HepG2 (cell line): ENCODE results near the gene ARL6IP4. TPM values are rescaled to one million over a fixed set of nuclear protein-coding genes. Genes with fewer than 3 reads are reported as not detected.

Source experiments
- ATAC-seq: fragments of 200-7000 bp; cut with Tn5 transposase; 3 replicates; pipeline ENCODE4 v1.9.1; 2020; ENCODE audit warnings: mild to moderate bottlenecking, moderate library complexity
- BruUV-seq: library from RNA; stranded (reverse); fragments of 400-500 nt; replicated peaks from 2 replicates; lab custom pipeline; 2021; lab: Mats Ljungman, UMichigan
- CTCF ChIA-PET: fragments of 300-600 bp; formaldehyde crosslinking; extraction: SDS; loops from one replicate; lab custom pipeline; 2021; ENCODE audit warnings: low total read pairs, inconsistent platforms, low intra/inter-chr PET ratio; lab: Yijun Ruan, JAX
- POLR2A ChIA-PET: fragments of 350-600 bp; sonication (Branson Sonifier 250); formaldehyde crosslinking; loops from one replicate; lab custom pipeline; 2020; ENCODE audit warnings: antibody characterized with exemption, inconsistent platforms; lab: Yijun Ruan, JAX
- DNase-seq: peaks from one replicate; pipeline ENCODE4 v3.0.0-alpha.2; 2015; ENCODE audit warnings: low spot score
- FAIRE-seq: peaks from 3 replicates; lab custom pipeline; 2011; peaks lifted over from hg19 to GRCh38; lab: Jason Lieb, UNC
- H2AFZ ChIP-seq: one replicate; pipeline ENCODE4 v1.6.1; 2011; ENCODE audit warnings: low read length, inconsistent platforms
- H3K27ac ChIP-seq: fragments of 300-600 bp; 3 replicates; pipeline ENCODE4 v1.8.0; 2011; ENCODE audit warnings: mixed run types, mild to moderate bottlenecking, mixed read lengths, low read length, inconsistent platforms; ENCODE audit not compliant: insufficient read depth; ENCODE audit errors: extremely low read length
- H3K27me3 ChIP-seq, 2 experiments: fragments of 200-600 bp in 1 of 2; 2 replicates in 1 of 2; 3 replicates in 1 of 2; pipeline versions ENCODE4 v1.6.0 to v1.8.0; 2011; ENCODE audit warnings: low read length in 2 of 2, mild to moderate bottlenecking in 2 of 2, moderate library complexity in 2 of 2, inconsistent platforms in 1 of 2; ENCODE audit not compliant: insufficient read depth in 2 of 2, control insufficient read depth in 1 of 2
- H3K36me3 ChIP-seq, 2 experiments: fragments of 200-600 bp in 1 of 2; replicated peaks in 1 of 2; 2 replicates in 1 of 2; 3 replicates in 1 of 2; pipeline versions ENCODE4 v1.5.1 to v1.8.0; 2011; ENCODE audit warnings: low read length in 2 of 2, inconsistent platforms in 1 of 2; ENCODE audit not compliant: insufficient read depth in 2 of 2, control insufficient read depth in 1 of 2
- H3K4me1 ChIP-seq: 2 replicates; pipeline ENCODE4 v1.5.1; 2012; ENCODE audit warnings: low read length, inconsistent platforms; ENCODE audit not compliant: insufficient read depth
- H3K4me2 ChIP-seq: 2 replicates; pipeline ENCODE4 v1.6.0; 2011; ENCODE audit warnings: low read depth, low read length, inconsistent platforms
- H3K4me3 ChIP-seq, 3 experiments: fragments of 200-600 bp in 1 of 3; sonication (generic), shearing (Covaris generic) in 1 of 3; replicated peaks in 1 of 3; 2 replicates each; pipeline ENCODE4 v1.5.1; 2011 to 2016; ENCODE audit warnings: low read length in 3 of 3, inconsistent platforms in 2 of 3, low read depth in 2 of 3, mild to moderate bottlenecking in 2 of 3, control low read depth in 1 of 3, mixed read lengths in 1 of 3; ENCODE audit not compliant: insufficient read depth in 1 of 3
- H3K79me2 ChIP-seq: one replicate; pipeline ENCODE4 v1.6.1; 2011; ENCODE audit warnings: low read length, inconsistent platforms; ENCODE audit not compliant: insufficient read depth
- H3K9ac ChIP-seq: 2 replicates; pipeline ENCODE4 v1.6.0; 2011; ENCODE audit warnings: mild to moderate bottlenecking, low read depth, low read length, inconsistent platforms; ENCODE audit not compliant: insufficient read depth
- H3K9me3 ChIP-seq: 2 replicates; pipeline ENCODE4 v1.5.1; 2012; ENCODE audit warnings: mild to moderate bottlenecking, low read length
- H4K20me1 ChIP-seq: 2 replicates; pipeline ENCODE4 v1.6.0; 2011; ENCODE audit warnings: inconsistent platforms, mild to moderate bottlenecking, low read length, moderate library complexity; ENCODE audit not compliant: insufficient read depth
- GMEB2 ChIP-seq: IDR thresholded peaks from 2 replicates; pipeline ENCODE4 v1.6.1; 2016; ENCODE audit warnings: missing biosample characterization, missing genetic modification reagents, low read depth
- GTF2F1 ChIP-seq: fragments of 150-350 bp; IDR thresholded peaks from 2 replicates; pipeline ENCODE4 v1.6.1; 2014; ENCODE audit warnings: low read length
- KDM1A ChIP-seq: IDR thresholded peaks from 2 replicates; pipeline ENCODE4 v1.6.1; 2016; ENCODE audit warnings: missing compliant biosample characterization
- KLF13 ChIP-seq: sonication (generic); formaldehyde crosslinking; IDR thresholded peaks from 2 replicates; pipeline ENCODE4 v1.4.0; 2020; ENCODE audit warnings: mild to moderate bottlenecking, missing genetic modification reagents
- MXI1 ChIP-seq: IDR thresholded peaks from 3 replicates; pipeline ENCODE4 v1.6.1; 2012; ENCODE audit warnings: low read depth, low read length, inconsistent platforms, borderline replicate concordance
- NFE2L2 ChIP-seq: fragments of 150-350 bp; IDR thresholded peaks from 2 replicates; pipeline ENCODE4 v1.6.1; 2014; ENCODE audit warnings: low read length
- TRAFD1 ChIP-seq: sonication (generic); formaldehyde crosslinking; IDR thresholded peaks from 2 replicates; pipeline ENCODE4 v1.5.1; 2020; ENCODE audit warnings: missing genetic modification reagents, mild to moderate bottlenecking, borderline replicate concordance
- ZFP36L1 ChIP-seq: sonication (generic); formaldehyde crosslinking; IDR thresholded peaks from 2 replicates; pipeline ENCODE4 v1.8.0; 2022; ENCODE audit warnings: mild to moderate bottlenecking, missing genetic modification reagents, moderate library complexity
- ZNF234 ChIP-seq: sonication (generic); formaldehyde crosslinking; conservative IDR thresholded peaks from 2 replicates; pipeline ENCODE4 v1.5.1; 2020; ENCODE audit warnings: mild to moderate bottlenecking, missing genetic modification reagents
- ZNF557 ChIP-seq: sonication (generic); formaldehyde crosslinking; IDR thresholded peaks from 2 replicates; pipeline ENCODE4 v1.4.0; 2020; ENCODE audit warnings: missing genetic modification reagents
- ZNF672 ChIP-seq: sonication (generic); formaldehyde crosslinking; IDR thresholded peaks from 2 replicates; pipeline ENCODE4 v1.8.1; 2022; ENCODE audit warnings: missing genetic modification reagents
- ZNF773 ChIP-seq: sonication (generic); formaldehyde crosslinking; IDR thresholded peaks from 2 replicates; pipeline ENCODE4 v1.4.0; 2020; ENCODE audit warnings: missing genetic modification reagents, borderline replicate concordance
- WGBS: methylation state at CpG from one replicate; pipeline ENCODE4 v1.1.6; 2017; ENCODE audit warnings: low lambda C conversion rate; 5-methylcytosine and 5-hydroxymethylcytosine counted together
- in situ Hi-C: cut with HindIII; loops from 2 replicates; pipeline ENCODE4 v1.10.0; 2017; ENCODE audit warnings: low pct_unique_long_range_greater_than_20kb; ENCODE audit not compliant: extremely low pct_ligation_motif_present
- intact Hi-C: fragments of 100-400 bp; cut with micrococcal nuclease; formaldehyde crosslinking; loops from one replicate; pipeline ENCODE4 v1.10.0; 2022; ENCODE audit not compliant: unreplicated experiment
- polyA plus RNA-seq, 8 experiments: library from polyadenylated mRNA; depleted of rRNA in 3 of 8; stranded (reverse) in 7 of 8; unstranded in 1 of 8; fragments of >200 nt; fragmentation: Illumina TruSeq in 4 of 8; extraction: Trizol in 4 of 8; gene quantifications; 2 replicates each; pipeline versions ENCODE4 v1.2.1 to v1.2.3, GENCODE V29; 2011 to 2016; ENCODE audit warnings: low read depth in 4 of 8, missing spikeins in 1 of 8, mixed read lengths in 1 of 8; ENCODE audit not compliant: insufficient read depth in 1 of 8
- total RNA-seq, 5 experiments: library from RNA; depleted of rRNA; stranded (reverse); fragments of >200 nt; fragmentation: Illumina TruSeq; extraction: Trizol; gene quantifications; 2 replicates each; pipeline ENCODE4 v1.2.3, GENCODE V29; 2016; ENCODE audit warnings: low read depth in 1 of 5

Gene ARL6IP4
- total and polyA plus RNA-seq, 2 of the 13 experiments (the other 11 are each of a cell fraction or from before 2014, with no cell fraction given), result 155 to 220 TPM

GRCh38 chr12:122932207-122932606 lies 48.3 kb upstream of the ARL6IP4 start:
- in situ Hi-C loops, result no loop called here
- H3K27ac ChIP-seq, result no peak overlapping the region
- no peak overlapping the region for H3K9ac ChIP-seq
- no peak overlapping the region for H3K4me2 ChIP-seq
- DNase-seq (no peak), FAIRE-seq (no peak), ATAC-seq (no peak)
- ChIA-PET CTCF (no interaction called here), POLR2A (no interaction called here)
- 96% methylated on average over 6 of the region's 8 CpGs for WGBS
- no peaks in the 10 kb centered on the region for H3K9me3 ChIP-seq
- H4K20me1 ChIP-seq, result no peaks in the 10 kb centered on the region
- no peak overlapping the region for H2AFZ ChIP-seq
- no peaks in the 10 kb centered on the region for H3K27me3 ChIP-seq
- TF ChIP-seq MXI1 (no peak), ZNF557 (CRISPR knock-in tag) (no peak), KLF13 (CRISPR knock-in tag) (no peak), ZNF234 (no peak), ZFP36L1 (CRISPR knock-in tag) (no peak), TRAFD1 (CRISPR knock-in tag) (no peak)
- intact Hi-C loops, result no loop called here
- no peaks in the 10 kb centered on the region for H3K36me3 ChIP-seq
- H3K79me2 ChIP-seq, result no peaks in the 10 kb centered on the region
- H3K4me1 ChIP-seq, result peaks cover 9% of the 10 kb centered on the region; the same call in 1 of the 2 replicates
- no TSS peak for BruUV-seq
- no peak overlapping the region for H3K4me3 ChIP-seq

GRCh38 chr12:122934722-122935121 lies 45.8 kb upstream of the ARL6IP4 start:
- Histone ChIP-seq H3K27me3 (no peaks in the 10 kb centered on the region; a peak in 1 of 5 replicates), H3K4me1 (peaks cover 9% of the 10 kb centered on the region; the same call in 1 of the 2 replicates), H3K4me2 (no peak overlapping the region), H3K9me3 (no peaks in the 10 kb centered on the region), H3K27ac (no peak overlapping the region), H3K4me3 (no peak overlapping the region), H4K20me1 (no peaks in the 10 kb centered on the region), H3K36me3 (no peaks in the 10 kb centered on the region; a peak in 1 of 5 replicates), H2AFZ (no peak overlapping the region), H3K79me2 (no peaks in the 10 kb centered on the region), H3K9ac (no peak overlapping the region)
- WGBS, result 77% methylated on average over 3 of the region's 3 CpGs
- ChIA-PET POLR2A (no interaction called here), CTCF (no interaction called here)
- ATAC-seq (no peak), FAIRE-seq (no peak), DNase-seq (no peak)
- intact Hi-C loops (no loop called here), in situ Hi-C loops (no loop called here)
- no TSS peak for BruUV-seq
- TF ChIP-seq GTF2F1 (no peak), ZNF672 (CRISPR knock-in tag) (no peak), NFE2L2 (peak; percentile 65), ZNF773 (CRISPR knock-in tag) (no peak), GMEB2 (CRISPR knock-in tag) (no peak), KDM1A (no peak)
